ENCODE data around the gene SRP54. TPM values are rescaled to one million over a fixed set of nuclear protein-coding genes. Genes with fewer than 3 reads are reported as not detected.
"Not testable (repeated sequence)": the region's sequence is repeated elsewhere in the genome, so short reads cannot be mapped to it uniquely, and the experiment has no call there.

The SRP54 gene
- total and polyA plus RNA-seq, 2 donors (not counting 3 experiments of a cell fraction or from before 2014, with no cell fraction given) = 32.8 to 63.7 TPM

DNA sequence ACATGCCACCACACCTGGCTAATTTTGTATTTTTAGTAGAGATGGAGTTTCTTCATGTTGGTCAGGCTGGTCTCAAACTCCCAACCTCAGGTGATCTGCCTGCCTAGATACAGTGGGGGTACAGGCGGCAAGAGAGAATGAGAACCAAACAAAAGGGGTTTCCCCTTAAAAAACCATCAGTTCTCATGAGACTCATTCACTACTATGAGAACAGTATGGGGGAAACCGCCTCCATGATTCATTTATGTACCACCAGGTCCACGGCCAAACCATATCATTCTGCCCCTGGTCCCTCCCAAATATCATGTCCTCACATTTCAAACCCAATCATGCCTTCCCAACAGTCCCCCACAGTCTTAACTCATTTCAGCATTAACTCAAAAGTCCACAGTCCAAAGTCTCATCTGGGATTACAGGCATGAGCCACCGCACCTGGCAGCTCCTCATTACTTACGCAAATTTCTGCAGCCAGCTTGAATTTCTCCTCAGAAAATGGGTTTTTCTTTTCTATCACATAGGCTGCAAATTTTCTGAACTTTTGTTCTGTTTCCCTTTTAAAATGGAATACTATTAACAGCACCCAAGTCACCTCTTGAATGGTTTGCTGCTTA, 52.3 kb downstream of the SRP54 start:
- H3K4me2 ChIP-seq (ENCODE audit: insufficient read depth, low read length); H3K4me3 ChIP-seq (replicated peaks in 1 of 3; ENCODE audit: insufficient read depth in 1 of 3, low read depth in 1 of 3, low read length in 3 of 3); H3K4me1 ChIP-seq (ENCODE audit: control insufficient read depth, extremely low read depth, insufficient read depth, low read length); CTCF ChIA-PET; H3K9ac ChIP-seq (replicated peaks; ENCODE audit: extremely low read depth, insufficient read depth, low read length); BruUV-seq (replicated peaks); intact Hi-C loops (cut with micrococcal nuclease); H3K27me3 ChIP-seq (ENCODE audit: control insufficient read depth in 2 of 2, insufficient read depth in 2 of 2, low read length in 2 of 2); H3K36me3 ChIP-seq (ENCODE audit: control insufficient read depth in 2 of 2, extremely low read depth in 1 of 2, insufficient read depth in 2 of 2, low read length in 2 of 2); POLR2A ChIA-PET; DNase-seq (ENCODE audit: low read depth, low spot score); dilution Hi-C loops (cut with MboI; ENCODE audit: extremely low pct_ligation_motif_present, low sequenced_read_pairs); H4K20me1 ChIP-seq (replicated peaks; ENCODE audit: control insufficient read depth, extremely low read depth, insufficient read depth, low read length); H3K27ac ChIP-seq (ENCODE audit: insufficient read depth, low read depth, low read length); H2AFZ ChIP-seq (ENCODE audit: low read depth, low read length); FAIRE-seq; H3K9me1 ChIP-seq (replicated peaks; ENCODE audit: control insufficient read depth, extremely low read depth, insufficient read depth, low read length); H3K9me3 ChIP-seq (replicated peaks; ENCODE audit: control insufficient read depth, insufficient read depth, low read length); H3K79me2 ChIP-seq (ENCODE audit: control insufficient read depth, insufficient read depth, low read length): not testable (repeated sequence)

DNA sequence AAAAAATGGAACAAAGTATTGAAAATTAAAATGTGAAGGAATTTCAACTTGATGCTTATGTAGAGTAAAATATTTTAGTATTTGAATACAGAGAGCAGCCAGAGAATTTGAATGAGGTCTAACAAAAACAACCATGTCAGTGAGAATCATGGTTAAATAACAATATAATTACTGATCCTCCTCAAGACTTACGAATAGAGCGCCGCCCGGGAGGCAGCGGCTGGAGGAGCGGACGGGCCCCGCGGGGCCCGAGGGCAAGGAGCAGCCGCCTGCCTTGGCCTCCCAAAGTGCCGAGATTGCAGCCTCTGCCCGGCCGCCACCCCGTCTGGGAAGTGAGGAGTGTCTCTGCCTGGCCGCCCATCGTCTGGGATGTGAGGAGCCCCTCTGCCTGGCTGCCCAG, 55.5 kb downstream of the SRP54 start:
- CTCF ChIA-PET; H4K20me1 ChIP-seq (replicated peaks; ENCODE audit: control insufficient read depth, extremely low read depth, insufficient read depth, low read length); H3K9me1 ChIP-seq (replicated peaks; ENCODE audit: control insufficient read depth, extremely low read depth, insufficient read depth, low read length); DNase-seq (ENCODE audit: low read depth, low spot score); H3K27ac ChIP-seq (ENCODE audit: insufficient read depth, low read depth, low read length); H3K79me2 ChIP-seq (ENCODE audit: control insufficient read depth, insufficient read depth, low read length); intact Hi-C loops (cut with micrococcal nuclease); H3K9ac ChIP-seq (replicated peaks; ENCODE audit: extremely low read depth, insufficient read depth, low read length); H3K4me2 ChIP-seq (ENCODE audit: insufficient read depth, low read length); H3K9me3 ChIP-seq (replicated peaks; ENCODE audit: control insufficient read depth, insufficient read depth, low read length); FAIRE-seq; H3K4me1 ChIP-seq (ENCODE audit: control insufficient read depth, extremely low read depth, insufficient read depth, low read length); BruUV-seq (replicated peaks); H3K36me3 ChIP-seq (ENCODE audit: control insufficient read depth in 2 of 2, extremely low read depth in 1 of 2, insufficient read depth in 2 of 2, low read length in 2 of 2); H2AFZ ChIP-seq (ENCODE audit: low read depth, low read length); H3K4me3 ChIP-seq (replicated peaks in 1 of 3; ENCODE audit: insufficient read depth in 1 of 3, low read depth in 1 of 3, low read length in 3 of 3); H3K27me3 ChIP-seq (ENCODE audit: control insufficient read depth in 2 of 2, insufficient read depth in 2 of 2, low read length in 2 of 2); POLR2A ChIA-PET; dilution Hi-C loops (cut with MboI; ENCODE audit: extremely low pct_ligation_motif_present, low sequenced_read_pairs): not testable (repeated sequence)
